NCI-H2107 treated with DMSO at 0.1 percent for 48 hours (cell line): ENCODE results near the gene C5orf15.
A peak's percentile ranks its signal among the peaks of the same experiment; 100 is the strongest.
"Not testable (repeated sequence)": the region's sequence is repeated elsewhere in the genome, so short reads cannot be mapped to it uniquely, and the experiment has no call there.

Experiments used
- DNase-seq: peaks from one replicate; lab custom pipeline; 2025; ENCODE audit not compliant: unreplicated experiment; lab: John Stamatoyannopoulos, UW

The C5orf15 gene

DNA sequence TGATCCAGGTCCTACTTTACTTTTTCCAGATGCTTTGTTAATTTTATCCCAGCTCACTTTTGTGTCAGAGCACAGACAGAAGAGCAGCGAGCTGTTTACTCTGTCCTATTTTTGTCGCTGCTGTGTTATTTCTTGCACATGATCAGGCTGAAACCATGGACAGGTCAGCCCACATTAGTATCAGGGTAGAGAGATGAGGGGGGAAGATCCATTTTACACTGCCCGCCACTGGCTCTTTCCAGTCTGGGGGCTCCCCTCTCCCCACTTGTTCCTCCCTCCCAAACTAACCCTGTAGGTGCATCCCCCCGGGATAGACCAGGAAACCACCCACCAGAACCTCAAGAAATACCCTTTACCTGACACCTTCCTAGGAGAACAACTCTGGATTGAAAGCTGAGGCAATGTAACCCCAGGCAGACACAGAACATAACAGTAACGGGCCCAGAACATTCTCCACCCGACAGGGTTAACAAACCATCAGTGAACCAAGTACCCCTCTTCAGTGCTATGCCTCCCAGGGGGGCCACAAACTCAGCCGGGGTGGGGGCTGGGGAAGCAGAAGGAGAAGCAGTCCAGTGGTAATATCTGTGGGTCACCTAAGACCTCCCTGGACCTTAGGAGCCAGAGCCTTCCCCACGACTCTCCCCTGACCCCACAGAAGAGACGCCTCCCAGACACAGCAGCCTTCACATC is 26.0 kb upstream of the C5orf15 start:
- no peak for DNase-seq

DNA sequence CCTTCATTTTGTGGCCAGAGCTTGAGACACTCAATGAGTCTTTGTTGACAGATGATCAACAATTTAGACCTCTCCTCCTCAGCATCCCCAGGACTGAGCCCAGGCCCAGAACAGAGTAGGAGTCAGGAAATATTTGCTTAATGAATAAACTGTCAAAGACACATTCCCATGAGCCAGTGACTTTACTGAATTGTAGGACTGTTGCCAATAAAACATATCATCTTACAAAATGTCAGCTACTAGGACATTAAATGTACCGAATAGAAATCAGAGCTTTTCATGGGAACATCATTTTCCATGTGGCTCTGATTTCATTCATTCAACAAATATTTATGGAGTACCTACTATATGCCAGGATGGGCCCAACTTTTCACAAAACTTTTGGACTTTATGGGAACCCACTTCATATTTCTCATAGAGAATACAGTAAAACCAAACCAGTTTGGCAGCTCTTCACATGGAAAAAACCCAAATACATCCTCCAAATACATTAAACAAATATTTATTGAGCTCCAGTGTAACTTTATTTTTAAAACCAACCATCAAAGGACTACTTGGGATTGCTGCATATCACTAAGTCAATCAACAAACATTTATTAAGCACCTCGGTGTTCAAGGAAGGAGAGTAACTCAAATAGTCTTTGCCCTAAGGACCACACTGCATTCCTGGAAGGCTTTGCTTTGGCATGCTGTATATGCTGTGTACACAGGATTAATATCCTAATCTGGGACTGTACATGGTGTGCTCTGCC is 24.9 kb upstream of the C5orf15 start:
- DNase-seq: peak; percentile 3

DNA sequence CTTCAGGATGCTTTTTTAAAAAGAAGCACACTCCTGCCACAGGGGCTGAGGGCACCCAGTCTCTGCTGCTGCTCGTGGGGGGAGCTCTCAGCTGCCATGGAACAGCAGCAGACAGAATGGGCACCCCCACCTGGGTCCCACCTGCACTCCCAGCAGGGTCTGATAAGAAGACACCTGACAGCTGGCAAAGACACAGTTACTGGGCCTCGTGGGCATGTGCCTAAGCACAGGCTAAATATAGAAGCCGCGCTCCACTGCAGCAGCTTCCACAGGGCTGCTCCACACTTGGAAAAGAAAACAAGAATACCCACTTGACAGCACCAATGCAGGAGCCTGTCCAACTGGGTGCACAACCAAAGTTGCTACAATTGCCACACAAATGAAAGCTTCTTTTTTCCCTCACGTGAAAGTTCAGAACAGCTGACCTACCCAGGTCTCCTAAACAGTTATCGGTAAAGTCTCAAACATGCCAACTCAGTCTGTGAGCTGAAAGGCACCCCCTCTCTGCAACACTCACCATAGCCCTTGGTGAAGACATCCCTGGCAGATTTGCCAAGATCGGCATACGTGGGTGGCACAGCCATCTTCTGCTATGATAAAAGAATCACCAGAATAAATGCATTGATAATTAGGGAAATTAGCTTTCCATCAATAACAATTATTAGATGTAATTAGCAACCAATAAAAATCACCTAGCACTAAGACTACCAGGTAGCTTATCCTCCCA is 24.2 kb upstream of the C5orf15 start:
- peak; percentile 23 for DNase-seq

DNA sequence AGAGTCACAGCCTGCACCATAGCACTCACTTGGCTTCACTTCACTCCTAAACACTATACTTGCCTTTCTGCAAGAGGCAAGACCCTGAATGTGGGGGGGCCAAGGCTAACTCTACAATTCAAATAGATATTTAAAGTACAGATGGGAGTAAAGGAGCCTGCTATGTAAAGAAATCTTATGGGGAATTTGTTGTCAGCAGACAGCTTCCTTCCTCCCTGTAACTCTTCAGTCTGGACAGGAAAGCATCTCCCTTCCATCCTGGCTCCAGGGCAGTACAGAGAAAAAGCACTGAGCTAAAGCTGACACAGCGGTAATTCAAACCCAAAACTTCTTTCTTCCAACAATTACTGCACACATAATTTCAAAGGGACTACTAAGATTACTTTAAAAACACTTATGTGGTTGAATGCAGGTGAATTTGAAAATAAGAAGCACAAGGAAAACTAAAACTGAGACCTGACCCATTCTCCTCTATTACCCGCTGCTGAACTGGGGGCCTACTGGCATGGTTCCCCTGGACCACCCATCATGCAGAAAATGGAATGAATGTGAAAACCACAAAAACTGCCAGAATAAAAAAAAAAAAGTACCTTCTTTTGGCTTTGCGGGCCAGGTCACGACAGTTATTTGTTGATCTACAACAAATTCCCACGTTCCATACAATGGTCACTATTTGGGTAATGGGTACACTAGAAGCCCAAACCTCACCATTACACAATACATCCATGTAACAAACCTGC is 22.9 kb upstream of the C5orf15 start:
- DNase-seq: no peak

DNA sequence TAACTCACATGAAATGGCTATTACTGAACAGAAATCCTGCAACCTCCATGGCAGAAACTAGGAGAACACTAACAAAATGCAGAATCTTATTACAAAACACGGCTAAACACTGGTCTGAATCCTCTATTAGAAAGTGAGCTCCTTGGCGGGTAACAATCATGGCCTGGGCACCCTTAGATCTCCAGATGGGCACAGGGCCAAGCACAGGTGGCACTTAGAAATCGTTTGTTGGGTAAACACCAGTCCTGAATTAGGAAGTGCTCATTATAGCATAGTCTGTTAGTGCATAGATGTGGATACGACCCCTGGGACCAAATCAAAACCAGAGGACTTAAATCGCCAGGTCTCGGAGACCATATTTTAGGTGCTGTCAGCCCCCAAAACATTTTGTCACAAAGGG is 22.0 kb upstream of the C5orf15 start:
- DNase-seq: peak; percentile 3

DNA sequence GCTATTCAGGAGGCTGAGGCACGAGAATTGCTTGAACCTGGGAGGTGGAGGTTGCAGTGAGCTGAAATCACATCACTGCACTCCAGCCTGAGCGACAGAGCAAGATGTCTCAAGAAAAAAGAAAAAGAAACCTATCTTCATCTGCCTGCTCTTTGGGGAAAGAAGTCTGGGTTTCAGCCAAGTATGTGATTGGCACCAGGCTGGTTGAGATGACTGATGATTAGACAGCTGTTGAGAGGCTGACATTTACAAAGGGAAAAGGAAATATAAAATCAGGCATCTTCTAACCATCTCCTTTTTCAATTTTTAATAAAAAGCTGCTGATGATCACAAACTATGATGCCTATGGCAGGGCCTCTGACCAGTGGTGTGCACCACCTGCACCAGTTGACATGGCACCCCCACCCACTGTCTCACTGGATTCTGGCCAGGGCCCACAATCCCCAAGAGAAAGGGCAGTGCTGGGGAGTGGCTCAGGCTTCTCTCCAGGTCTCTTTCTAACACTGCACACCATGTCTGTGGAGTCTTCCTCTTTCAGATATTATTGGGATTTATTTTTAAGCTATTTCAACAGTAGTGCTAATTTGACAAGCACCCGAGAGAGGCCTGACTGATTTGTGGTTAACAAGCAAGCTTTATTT is 17.2 kb upstream of the C5orf15 start:
- no peak for DNase-seq

DNA sequence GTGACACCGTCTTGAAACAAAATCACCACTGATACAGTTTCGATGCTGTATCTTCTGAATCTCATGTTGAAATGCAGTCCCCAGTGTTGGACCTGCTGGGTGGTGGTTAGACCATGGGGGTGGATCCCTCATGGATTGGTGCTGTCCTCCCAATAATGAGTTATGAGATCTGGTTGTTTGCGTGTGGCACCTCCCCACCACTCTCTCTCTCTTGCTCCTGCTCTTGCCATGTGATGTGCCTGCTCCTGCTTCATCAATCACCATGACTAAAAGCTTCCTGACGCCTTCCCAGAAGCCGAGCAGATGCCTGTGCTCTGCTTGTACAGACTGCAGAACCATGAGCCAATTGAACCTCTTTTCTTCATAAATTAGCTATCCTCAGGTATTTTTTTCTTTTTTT is 15.2 kb upstream of the C5orf15 start:
- no peak for DNase-seq

DNA sequence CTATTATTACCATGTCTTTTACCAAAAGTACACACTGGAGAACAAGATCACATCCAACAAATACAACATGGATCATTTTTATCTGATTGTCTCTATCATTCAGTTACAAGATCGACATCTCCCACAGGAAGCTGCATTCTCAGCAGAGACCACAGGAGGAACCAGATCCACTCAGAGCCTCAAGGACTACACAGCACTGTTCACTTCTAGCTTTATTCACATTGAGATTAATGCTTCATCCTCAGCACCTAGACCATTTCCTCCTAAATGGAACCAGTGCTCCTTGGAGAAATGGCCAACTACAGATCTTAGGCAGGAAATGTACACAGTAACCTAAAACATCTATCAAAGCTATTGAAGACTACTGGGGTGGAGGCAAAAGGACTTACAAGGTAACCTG is 13.3 kb upstream of the C5orf15 start:
- no peak for DNase-seq

DNA sequence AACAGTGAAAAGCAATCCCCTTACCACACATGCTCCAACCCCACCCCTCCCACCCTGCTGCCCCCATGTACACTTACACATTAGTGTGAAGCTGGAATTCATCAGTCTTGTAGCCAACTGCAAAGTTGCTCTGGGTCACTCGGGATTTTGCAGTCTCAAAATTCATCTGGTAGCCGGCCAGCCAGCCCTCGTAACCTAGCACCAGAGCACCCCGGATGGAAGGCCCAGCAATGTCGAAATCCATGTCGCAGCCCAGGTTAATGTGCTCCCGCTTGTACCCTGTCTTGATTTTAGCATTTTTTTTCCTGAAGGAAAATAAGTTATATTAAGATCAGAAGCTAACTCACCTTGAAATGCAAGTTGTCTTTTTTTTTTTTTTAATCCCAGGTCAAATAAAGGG is 12.2 kb upstream of the C5orf15 start:
- no peak for DNase-seq

DNA sequence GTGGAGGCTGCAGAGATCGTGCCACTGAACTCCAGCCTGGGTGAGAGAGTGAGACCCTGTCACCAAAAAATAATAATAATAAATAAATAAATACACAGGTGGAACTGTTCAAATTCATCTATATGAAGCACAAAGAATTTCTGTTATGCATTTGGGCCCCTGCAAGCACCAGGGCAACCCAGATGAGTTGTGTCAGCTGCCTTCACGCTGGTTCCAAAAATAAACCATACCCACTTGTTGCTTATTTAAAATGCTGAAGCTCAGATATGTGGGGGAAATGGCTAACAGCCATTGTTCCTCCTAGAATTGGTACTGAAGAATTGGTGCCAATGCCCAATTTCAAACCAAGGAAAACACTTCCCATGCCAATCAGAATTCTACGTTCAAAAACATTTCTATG is 10.5 kb upstream of the C5orf15 start:
- DNase-seq: no peak

DNA sequence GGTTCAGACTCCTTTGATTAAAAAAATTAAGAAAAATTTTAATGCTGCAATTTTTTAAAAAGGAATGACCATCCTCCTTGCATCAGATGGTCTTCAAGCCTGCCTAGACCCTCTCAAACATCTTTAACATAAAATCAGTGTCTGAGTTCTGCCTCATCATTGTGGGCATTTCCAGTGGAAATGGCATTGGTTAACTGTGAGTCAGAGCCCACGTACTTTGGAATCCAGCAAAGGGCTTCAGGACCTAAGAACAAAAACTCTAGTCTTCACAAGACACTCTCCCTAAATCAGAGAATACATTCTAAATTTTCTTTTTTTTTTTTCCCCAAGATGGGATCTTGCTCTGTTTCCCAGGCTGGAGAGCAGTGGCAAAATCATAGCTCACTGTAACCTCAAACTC is 9.4 kb upstream of the C5orf15 start:
- no peak for DNase-seq

DNA sequence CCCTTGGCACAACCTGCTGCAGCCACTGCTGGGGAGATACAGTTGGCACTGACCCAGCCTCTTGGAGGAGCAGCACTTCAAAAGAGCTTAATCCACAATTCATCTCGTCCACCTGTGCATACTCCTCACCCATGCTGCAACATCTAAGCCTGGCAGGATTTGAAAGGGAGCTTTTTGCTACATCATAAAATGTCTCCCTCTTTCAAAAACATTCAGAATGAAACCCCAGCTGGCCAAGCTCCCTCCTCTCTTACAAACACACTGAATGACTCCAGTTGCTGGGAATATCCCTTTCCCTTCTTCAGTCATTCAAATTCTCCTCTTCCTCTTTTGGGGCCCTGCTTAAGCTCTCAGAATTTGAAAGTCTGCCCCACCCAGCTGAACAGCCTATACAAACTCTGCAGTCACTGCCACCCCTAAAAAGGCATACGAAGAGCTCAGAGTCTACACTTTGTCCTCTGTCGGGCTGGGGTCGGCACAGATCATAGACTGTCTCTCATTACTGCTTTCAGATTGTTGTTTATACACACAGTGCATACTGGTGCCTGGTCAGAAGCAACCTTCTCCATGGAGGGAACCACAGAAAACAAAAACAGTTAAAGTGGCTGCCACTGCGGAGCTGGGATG is 8.8 kb upstream of the C5orf15 start:
- peak; percentile 25 for DNase-seq

DNA sequence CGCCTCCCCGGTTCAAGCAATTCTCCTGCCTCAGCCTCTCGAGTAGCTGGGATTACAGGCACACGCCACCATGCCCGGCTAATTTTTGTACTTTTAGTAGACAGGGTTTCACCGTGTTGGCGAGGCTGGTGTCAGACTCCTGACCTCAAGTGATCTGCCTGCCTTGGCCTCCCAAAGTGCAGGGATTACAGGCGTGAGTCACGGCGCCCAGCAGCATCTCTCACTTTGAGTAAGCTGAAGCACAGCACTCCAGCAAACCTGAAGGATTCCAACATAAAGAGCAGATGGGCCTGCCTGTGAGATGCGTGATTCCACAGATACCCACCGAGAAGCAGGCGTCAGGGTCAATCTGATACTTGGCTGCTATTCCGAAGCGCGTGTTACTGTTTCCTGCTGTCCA is 7.1 kb upstream of the C5orf15 start:
- not testable (repeated sequence) for DNase-seq

DNA sequence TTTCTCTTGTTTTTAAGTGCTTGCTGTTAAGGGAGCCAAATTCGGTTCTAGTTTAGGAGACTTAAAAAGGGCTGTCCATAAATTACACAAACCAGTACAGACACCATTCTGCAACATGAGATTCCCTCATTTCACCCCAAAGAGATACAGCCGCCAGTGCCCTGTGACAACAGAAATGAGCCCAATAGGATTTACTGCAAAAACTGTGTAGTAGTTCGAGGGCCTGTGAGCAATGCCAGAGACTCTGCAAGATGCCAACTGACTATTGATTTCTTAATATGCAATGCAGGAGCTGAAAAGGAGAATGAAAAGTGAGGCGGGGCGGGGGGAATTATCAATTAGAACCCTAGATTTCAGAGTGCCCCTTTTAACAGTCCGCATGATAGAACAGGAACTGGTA is 5.7 kb upstream of the C5orf15 start:
- no peak for DNase-seq

DNA sequence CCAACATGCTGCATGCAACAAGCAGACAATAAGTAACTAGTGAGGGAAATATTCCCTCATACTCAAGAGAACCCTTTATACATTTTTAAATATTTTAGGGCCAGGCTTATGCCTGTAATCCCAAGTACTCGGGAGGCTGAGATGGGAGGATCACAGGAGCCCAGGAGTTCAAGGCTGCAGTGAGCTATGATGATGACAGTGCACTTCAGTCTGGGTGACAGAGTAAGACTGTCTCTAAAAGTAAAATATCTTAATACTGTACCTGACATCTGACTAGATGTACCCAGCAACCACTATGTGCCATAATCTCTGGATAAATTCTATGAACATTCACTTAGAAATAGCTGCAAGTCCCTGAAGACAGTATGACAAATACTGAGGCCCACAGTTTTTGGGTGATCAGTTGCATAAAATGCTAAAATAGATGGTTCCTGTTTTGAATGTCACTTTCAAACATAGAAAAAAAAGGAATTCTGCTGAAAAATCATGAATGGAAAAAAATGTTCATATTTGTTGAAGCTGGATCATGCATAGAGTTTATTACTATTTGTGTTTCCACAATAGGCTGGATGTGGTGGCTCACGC is 2.0 kb upstream of the C5orf15 start:
- DNase-seq: no peak

DNA sequence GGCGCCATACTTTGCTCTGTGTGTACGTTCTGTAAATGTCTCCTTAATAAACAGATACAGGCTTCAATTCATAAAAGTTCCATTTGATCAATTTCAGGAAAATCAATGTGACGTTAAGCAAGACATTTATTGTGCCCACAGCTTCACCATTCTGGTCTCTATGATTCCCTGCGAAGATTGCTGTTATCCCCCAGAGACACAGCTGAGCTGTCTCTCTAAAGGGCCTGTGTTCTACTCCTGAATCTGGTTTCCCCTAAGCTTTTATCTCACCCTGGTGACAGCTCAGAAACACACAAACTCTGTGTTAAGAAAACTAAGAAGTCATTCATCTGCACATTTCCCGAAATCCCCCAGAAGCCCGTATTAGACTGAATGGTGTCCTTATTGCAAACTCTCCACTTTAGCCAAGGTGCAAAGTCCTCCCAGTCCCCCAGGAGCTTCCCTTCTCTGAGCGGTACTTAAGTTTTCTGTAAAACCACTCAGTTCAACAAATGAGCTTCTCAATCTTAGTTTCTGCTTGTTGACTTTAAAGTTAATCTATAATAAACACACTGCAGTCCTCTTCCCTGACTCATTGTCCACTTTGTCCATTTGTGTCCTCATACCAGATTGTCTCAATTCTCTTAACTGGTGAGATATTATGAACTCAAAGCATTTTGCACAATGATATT is 1.4 kb upstream of the C5orf15 start:
- no peak for DNase-seq

DNA sequence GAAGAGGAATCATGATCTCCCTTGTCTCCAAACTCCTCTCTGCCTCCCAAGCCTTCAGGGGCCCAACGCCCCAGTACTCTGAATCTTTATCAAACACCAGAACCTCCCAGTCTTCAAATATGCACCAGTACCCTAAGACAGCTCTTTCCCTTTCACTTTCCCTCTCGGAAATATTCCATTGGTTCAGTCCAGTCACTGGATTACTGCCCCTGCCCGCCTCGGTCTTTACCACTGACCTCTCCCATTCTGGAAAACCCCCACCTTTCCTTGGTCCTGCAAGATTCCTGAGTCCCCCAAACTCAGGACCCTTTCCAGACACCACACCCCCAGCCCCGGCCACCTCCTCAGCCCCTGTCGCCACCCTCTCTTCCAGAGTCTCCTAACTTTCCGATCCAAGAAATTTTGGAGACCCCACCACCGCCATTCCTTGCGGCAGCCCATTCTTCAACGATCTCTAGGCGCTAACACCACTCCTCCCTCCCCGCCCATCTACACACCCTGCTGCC is 674 bp downstream of the C5orf15 start:
- DNase-seq: no peak

DNA sequence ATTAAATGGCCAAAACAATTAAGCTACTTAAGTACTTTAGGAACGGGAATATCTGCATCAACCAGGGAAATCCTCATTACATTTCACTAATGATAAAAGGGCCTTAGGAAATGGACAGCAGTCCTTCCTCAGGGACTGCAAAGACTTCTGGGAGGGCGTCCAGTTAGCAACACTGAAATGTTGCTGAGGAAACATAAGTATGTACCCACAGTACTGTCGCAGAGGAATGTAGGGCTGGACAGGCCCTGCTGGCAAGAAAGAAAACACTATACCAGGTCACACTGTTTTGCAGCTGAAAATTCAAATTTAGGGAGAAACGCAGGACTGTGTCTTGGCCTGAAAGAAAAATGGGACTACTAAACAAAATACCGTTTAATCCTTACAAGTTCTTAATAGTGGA is 1.3 kb downstream of the C5orf15 start:
- DNase-seq: no peak

DNA sequence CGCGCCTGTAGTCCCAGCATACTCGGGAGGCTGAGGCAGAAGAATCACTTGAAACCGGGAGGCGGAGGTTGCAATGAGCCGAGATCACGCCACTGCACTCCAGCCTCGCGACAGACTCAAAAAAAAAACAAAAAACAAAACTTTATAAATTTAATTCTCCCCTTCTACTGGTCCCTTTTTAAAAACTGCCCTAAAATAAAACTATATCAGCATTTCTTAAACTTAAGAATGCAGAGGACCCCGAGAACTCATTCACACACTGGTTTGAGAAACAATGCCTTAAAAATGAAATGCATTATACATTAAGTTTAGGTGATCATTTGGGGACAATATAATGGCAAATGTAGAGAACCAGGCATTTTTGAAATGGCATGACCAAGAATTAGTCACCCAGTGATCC is 2.3 kb downstream of the C5orf15 start:
- DNase-seq: no peak
